Stomach (tissue), 9 donors: Measurements from ENCODE around the gene CPEB2. TPM values are rescaled to one million over a fixed set of nuclear protein-coding genes. Genes with fewer than 3 reads are reported as not detected.

Source experiments
- DNase-seq, 2 donors: peaks; one replicate each; pipeline versions ENCODE4 v3.0.0 to v3.0.0-alpha.2; 2013 to 2019
- H3K27ac ChIP-seq, 5 donors: fragments of 200-600 bp in 4 of 5; sonication (generic) in 4 of 5; one replicate each; pipeline ENCODE4 v1.5.1; 2013 to 2019; ENCODE audit warnings: mild to moderate bottlenecking in 1 of 5, moderate library complexity in 1 of 5
- H3K27me3 ChIP-seq, 3 donors: fragments of 200-600 bp; sonication (generic); one replicate each; pipeline ENCODE4 v1.5.1; 2017 to 2019; ENCODE audit warnings: mixed run types in 1 of 3
- H3K36me3 ChIP-seq, 4 donors: fragments of 200-600 bp; sonication (generic); 1 replicate in 3 of 4; 2 replicates in 1 of 4; pipeline ENCODE4 v1.5.1; 2016 to 2019
- H3K4me1 ChIP-seq, 4 donors: fragments of 200-600 bp; sonication (generic); one replicate each; pipeline ENCODE4 v1.5.1; 2016 to 2019
- H3K4me3 ChIP-seq, 4 donors: fragments of 200-600 bp; sonication (generic) in 3 of 4; one replicate each; pipeline ENCODE4 v1.5.1; 2016 to 2019; ENCODE audit warnings: mild to moderate bottlenecking in 1 of 4
- H3K9me3 ChIP-seq, 4 donors: fragments of 200-600 bp; sonication (generic); one replicate each; pipeline ENCODE4 v1.5.1; 2016 to 2019
- CTCF ChIP-seq, 7 experiments: fragments of 450-650 bp in 4 of 7; fragments of 200-600 bp in 3 of 7; sonication (generic) in 3 of 7; IDR thresholded peaks; one replicate each; pipeline ENCODE4 v1.5.1; 2016 to 2019; ENCODE audit warnings: antibody characterized with exemption in 7 of 7, control low read depth in 2 of 7, mild to moderate bottlenecking in 1 of 7
- EP300 ChIP-seq: sonication (generic); formaldehyde crosslinking; IDR thresholded peaks from one replicate; pipeline ENCODE4 v1.6.1; 2017; ENCODE audit warnings: antibody characterized with exemption
- POLR2A ChIP-seq, 4 donors: fragments of 450-650 bp; IDR thresholded peaks; one replicate each; pipeline ENCODE4 v1.6.1; 2016; ENCODE audit warnings: antibody characterized with exemption in 4 of 4, control low read depth in 2 of 4, mild to moderate bottlenecking in 1 of 4, moderate library complexity in 1 of 4
- POLR2AphosphoS5 ChIP-seq, 3 donors: sonication (generic); formaldehyde crosslinking; IDR thresholded peaks; one replicate each; pipeline ENCODE4 v1.6.1; 2016; ENCODE audit warnings: antibody characterized with exemption in 3 of 3
- WGBS, 5 donors: extraction: QIAGEN DNeasy Blood & Tissue Kit in 3 of 5; methylation state at CpG; one replicate each; pipeline versions ENCODE4 v1.1.5 to v1.1.7; 2013 to 2018; 5-methylcytosine and 5-hydroxymethylcytosine counted together
- intact Hi-C: fragments of 100-400 bp; cut with DNase I; formaldehyde crosslinking; loops from one replicate; pipeline ENCODE4 v1.15.1; 2023; ENCODE audit warnings: low total_unique reads
- polyA plus RNA-seq, 3 donors: library from polyadenylated mRNA; stranded (reverse); fragments of 200-250 nt; gene quantifications; one replicate each; pipeline ENCODE4 v1.2.3, GENCODE V29; 2013
- total RNA-seq, 5 donors: library from RNA; depleted of rRNA; stranded (reverse); fragments of >200 nt; gene quantifications; one replicate each; pipeline versions ENCODE4 v1.1.0 to v1.2.3, GENCODE V29; 2014 to 2016
- donor health status: healthy with polysubstance abuse.
- donor health status: Bipolar disorder and iron deficiency.
- donor health status: healthy.

The CPEB2 gene
- total and polyA plus RNA-seq, 8 donors, result 3.4 to 97.9 (median 21.8) TPM

DNA sequence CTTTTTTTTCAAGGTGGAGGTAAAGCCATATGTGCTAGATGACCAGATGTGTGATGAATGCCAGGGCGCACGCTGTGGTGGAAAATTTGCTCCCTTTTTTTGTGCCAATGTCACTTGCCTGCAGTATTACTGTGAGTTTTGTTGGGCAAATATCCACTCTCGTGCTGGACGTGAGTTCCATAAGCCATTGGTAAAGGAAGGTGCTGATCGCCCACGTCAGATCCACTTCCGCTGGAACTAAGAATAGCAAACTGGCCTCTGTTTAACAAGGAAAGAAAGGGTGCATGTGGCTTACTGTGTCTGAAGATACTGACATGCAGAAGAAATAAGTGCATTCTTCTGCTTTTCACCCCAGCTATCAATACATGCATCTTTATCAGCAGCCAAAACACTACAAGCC, 63.9 kb downstream of the CPEB2 start:
- DNase-seq, result no peak
- no peak overlapping the region for H3K27ac ChIP-seq
- peaks cover 20 to 71% (median 62%) of the 10 kb centered on the region in 4 donors for H3K36me3 ChIP-seq
- no peaks in the 10 kb centered on the region for H3K27me3 ChIP-seq
- 90 to 94% (median 94%) methylated on average over 7 of the region's 7 CpGs for WGBS, 5 donors
- intact Hi-C loops, result no loop called here
- no peak overlapping the region for H3K4me3 ChIP-seq
- TF ChIP-seq CTCF (IDR thresholded peaks at IDR 0.05) (no peak), EP300 (no peak), POLR2A (IDR thresholded peaks at IDR 0.05) (no peak), POLR2AphosphoS5 (IDR thresholded peaks at IDR 0.05) (no peak)
- peaks cover 0 to 11% (median 0%) of the 10 kb centered on the region in 4 donors for H3K4me1 ChIP-seq
- no peaks in the 10 kb centered on the region for H3K9me3 ChIP-seq

DNA sequence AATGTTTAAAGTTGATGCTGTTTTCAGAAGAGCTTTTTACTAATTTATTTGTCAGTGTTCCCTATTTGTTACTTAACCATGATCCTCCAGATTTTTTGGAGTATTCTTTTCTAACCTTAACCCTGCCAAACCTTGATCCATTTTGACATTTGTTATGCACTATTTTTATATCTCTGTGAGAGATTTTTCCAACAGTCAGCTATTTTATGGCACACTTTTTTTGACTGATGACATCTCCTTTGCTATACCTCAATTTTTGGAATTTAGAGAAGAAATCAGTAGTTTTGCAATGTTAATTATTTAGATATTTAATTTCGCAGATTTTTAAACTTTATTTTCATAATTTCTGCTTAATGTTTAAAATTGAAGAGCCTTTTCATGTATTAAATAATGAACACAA, 66.0 kb downstream of the CPEB2 start:
- Histone ChIP-seq H3K4me1 (peaks cover 0 to 11% (median 0%) of the 10 kb centered on the region in 4 donors), H3K27ac (no peak overlapping the region), H3K4me3 (no peak overlapping the region), H3K36me3 (peaks cover 20 to 49% (median 41%) of the 10 kb centered on the region in 4 donors), H3K27me3 (no peaks in the 10 kb centered on the region), H3K9me3 (no peaks in the 10 kb centered on the region)
- no peak for TF ChIP-seq CTCF (IDR thresholded peaks at IDR 0.05)
- TF ChIP-seq POLR2A (IDR thresholded peaks at IDR 0.05), result no peak
- TF ChIP-seq POLR2AphosphoS5 (IDR thresholded peaks at IDR 0.05), result no peak
- no peak for TF ChIP-seq EP300
- no peak for DNase-seq
- 95 to 97% (median 96%) methylated on average over 1 of the region's 1 CpG for WGBS, 5 donors
- intact Hi-C loops, result no loop called here

DNA sequence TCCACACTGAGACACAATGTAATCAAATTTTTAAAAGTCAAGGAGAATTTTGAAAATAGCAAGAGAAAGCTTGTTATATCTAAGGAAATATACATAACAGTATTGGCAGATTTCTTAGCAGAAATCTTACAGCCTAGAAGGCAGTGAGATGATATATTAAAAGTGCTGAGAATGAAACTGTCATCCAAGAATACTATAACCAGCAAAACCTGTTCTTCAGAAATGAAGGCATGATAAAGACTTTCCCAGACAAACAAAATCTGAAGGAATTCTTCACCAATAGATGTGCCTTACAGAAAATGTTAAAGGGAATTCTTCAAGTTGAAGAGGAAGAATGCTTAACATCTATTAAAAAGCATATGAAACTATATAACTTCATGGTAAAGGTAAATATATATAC, 73.6 kb downstream of the CPEB2 start:
- no peak overlapping the region for H3K4me3 ChIP-seq
- DNase-seq, result no peak
- H3K4me1 ChIP-seq, result no peaks in the 10 kb centered on the region
- H3K9me3 ChIP-seq, result peaks cover 0 to 21% (median 11%) of the 10 kb centered on the region in 4 donors
- no peaks in the 10 kb centered on the region for H3K27me3 ChIP-seq
- peaks cover 0 to under 1% (median 0%) of the 10 kb centered on the region in 4 donors for H3K36me3 ChIP-seq
- intact Hi-C loops, result no loop called here
- no peak overlapping the region for H3K27ac ChIP-seq
- TF ChIP-seq CTCF (IDR thresholded peaks at IDR 0.05), result no peak
- TF ChIP-seq POLR2A (IDR thresholded peaks at IDR 0.05), result no peak

DNA sequence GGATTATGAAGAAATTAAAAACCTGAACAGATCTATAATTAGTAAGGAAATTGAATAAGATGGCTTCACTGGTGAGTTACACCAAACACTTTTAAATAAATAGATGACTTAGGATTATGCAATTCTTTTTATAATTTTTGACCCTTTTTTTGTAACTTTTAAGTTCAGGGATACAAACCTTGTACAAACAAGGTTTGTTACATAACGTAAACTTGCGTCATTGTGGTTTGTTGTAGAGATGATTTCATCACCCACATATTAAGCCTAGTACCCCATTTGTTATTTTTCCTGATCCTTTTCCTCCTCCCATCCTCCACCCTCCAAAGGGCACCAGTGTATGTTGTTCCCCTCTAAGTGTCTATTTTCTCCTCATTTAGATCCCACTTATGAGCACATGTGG, 75.7 kb downstream of the CPEB2 start:
- Histone ChIP-seq H3K27me3 (no peaks in the 10 kb centered on the region), H3K27ac (peak overlapping the region in 2 of 5 donors; percentile 2 to 28), H3K36me3 (no peaks in the 10 kb centered on the region), H3K4me1 (no peaks in the 10 kb centered on the region), H3K9me3 (peaks cover 0 to 21% (median 11%) of the 10 kb centered on the region in 4 donors), H3K4me3 (no peak overlapping the region)
- 56 to 90% (median 81%) methylated on average over 2 of the region's 2 CpGs for WGBS, 5 donors
- no peak for DNase-seq
- TF ChIP-seq EP300 (no peak), CTCF (IDR thresholded peaks at IDR 0.05) (no peak), POLR2A (IDR thresholded peaks at IDR 0.05) (no peak), POLR2AphosphoS5 (IDR thresholded peaks at IDR 0.05) (no peak)
- intact Hi-C loops, result no loop called here
